Thyroid gland (tissue), 4 donors: ENCODE results near the gene TLR9.

Source experiments
- POLR2A ChIP-seq, 2 donors: fragments of 450-650 bp; IDR thresholded peaks; one replicate each; pipeline ENCODE4 v1.6.1; 2017; ENCODE audit warnings: antibody characterized with exemption in 2 of 2, mild to moderate bottlenecking in 2 of 2, moderate library complexity in 1 of 2
- TF ChIP-seq, protein P1 (sequence below), 6 experiments: fragments of 200-600 bp in 3 of 6; fragments of 450-650 bp in 3 of 6; sonication (generic) in 3 of 6; IDR thresholded peaks; one replicate each; pipeline ENCODE4 v1.5.1; 2016 to 2019; ENCODE audit warnings: antibody characterized with exemption in 6 of 6, mild to moderate bottlenecking in 2 of 6, inconsistent platforms in 1 of 6, moderate library complexity in 1 of 6

DNA sequence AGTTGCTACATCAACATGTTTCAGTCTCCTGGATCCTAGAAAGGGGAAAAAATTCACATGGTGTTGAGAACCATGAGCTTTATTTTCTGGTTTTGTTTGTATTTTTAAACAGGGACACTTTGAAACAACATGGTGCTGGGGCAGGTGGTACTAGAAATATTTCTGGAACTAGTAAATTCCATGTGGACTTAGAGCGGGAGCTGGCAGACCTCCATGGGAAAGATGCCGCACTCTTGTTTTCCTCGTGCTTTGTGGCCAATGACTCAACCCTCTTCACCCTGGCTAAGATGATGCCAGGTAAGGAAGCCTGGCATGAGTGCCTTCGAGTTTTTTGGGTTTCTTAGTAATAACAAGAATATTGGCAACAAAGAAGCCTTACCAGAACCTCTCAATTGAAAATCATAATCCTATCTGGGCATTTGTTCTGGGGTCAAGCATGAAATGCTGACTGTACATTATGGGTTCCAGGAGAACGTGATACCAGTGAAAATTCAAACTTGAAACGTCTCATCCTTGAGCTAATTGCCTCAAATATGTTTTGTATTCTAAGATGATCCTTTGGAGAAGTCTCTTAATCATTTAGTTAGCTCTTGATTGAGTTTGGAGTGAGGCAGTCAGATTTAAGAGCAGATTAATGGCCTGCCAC, 19.6 kb downstream of the TLR9 start:
- TF ChIP-seq, protein P1, sequence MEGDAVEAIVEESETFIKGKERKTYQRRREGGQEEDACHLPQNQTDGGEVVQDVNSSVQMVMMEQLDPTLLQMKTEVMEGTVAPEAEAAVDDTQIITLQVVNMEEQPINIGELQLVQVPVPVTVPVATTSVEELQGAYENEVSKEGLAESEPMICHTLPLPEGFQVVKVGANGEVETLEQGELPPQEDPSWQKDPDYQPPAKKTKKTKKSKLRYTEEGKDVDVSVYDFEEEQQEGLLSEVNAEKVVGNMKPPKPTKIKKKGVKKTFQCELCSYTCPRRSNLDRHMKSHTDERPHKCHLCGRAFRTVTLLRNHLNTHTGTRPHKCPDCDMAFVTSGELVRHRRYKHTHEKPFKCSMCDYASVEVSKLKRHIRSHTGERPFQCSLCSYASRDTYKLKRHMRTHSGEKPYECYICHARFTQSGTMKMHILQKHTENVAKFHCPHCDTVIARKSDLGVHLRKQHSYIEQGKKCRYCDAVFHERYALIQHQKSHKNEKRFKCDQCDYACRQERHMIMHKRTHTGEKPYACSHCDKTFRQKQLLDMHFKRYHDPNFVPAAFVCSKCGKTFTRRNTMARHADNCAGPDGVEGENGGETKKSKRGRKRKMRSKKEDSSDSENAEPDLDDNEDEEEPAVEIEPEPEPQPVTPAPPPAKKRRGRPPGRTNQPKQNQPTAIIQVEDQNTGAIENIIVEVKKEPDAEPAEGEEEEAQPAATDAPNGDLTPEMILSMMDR (IDR thresholded peaks at IDR 0.05): no peak
- TF ChIP-seq POLR2A (IDR thresholded peaks at IDR 0.05): no peak
